Measurements from ENCODE around the gene LARGE1.
"Not testable (repeated sequence)": the region's sequence is repeated elsewhere in the genome, so short reads cannot be mapped to it uniquely, and the experiment has no call there.

The LARGE1 gene

DNA sequence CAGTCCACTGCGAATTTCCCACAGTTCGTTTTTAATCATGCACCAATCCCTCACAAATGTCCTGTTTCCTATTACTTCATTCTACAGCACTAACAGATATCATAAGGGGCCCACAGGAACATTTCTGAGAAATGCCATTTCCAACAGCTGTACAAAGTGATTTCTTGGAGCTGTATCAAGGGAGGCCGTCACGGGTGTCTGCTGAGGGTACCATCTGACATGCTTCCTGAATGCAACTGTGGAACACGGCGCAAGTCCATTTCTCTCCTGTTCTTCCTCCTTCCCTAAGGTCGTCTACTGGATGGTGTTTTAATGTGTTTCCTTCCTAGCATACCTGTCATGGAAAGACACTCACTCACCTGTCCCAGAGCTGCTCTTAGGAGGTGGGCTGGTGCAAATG lies 320.7 kb downstream of the LARGE1 start:
- no peak for DNase-seq (ENCODE audit: low read depth in 2 of 2)

DNA sequence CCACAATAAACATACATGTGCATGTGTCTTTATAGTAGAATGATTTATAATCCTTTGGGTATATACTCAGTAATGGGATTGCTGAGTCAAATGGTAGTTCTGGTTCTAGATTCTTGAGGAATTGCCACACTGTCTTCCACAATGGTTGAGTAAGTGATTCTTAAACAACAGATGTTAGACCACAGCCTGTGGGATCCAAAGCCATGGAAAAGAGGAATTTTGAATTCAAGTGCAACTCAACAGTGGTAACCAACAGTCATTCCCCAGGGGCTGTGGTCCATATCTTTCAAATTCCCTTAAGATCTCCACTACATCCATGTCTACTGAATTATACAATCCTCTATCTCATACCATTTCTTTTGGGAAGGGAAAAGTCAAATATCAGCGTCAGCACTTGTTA lies 321.5 kb downstream of the LARGE1 start:
- no peak for DNase-seq (ENCODE audit: low read depth in 2 of 2)

DNA sequence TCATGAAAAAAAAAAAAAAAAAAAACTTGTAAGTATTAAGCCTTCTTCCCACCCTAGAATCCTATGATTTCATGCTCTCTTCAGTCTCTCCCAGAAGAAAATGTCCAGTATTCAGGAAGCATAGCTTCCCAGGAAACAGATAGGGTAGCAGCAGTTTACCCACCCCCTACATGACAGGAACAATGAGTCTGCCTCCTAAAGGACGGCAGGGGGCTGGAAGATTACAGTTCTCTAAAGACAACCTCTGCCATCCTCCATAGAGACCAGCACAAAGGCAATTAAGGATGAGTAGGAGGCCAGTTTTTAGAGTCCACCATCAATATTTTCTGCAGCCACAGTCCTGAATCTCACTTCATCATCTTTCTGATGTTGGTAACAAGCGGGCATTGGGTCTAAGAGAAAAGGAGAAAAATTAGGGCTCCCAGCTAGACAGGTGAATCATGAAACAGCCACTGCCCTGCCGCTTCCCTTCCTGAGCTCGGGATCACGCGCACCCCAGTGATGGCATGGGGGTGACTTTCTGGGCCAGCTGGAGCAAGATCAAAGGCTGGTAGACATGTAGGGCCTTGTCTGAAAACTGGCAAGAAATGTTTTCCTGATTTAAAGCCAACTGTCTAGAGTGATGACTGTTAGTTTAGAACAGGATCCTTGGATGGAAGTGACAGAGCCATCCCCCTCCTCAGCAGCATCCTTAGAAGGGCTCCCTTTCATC lies 322.8 kb downstream of the LARGE1 start:
- no peak for DNase-seq (ENCODE audit: low read depth in 2 of 2)

DNA sequence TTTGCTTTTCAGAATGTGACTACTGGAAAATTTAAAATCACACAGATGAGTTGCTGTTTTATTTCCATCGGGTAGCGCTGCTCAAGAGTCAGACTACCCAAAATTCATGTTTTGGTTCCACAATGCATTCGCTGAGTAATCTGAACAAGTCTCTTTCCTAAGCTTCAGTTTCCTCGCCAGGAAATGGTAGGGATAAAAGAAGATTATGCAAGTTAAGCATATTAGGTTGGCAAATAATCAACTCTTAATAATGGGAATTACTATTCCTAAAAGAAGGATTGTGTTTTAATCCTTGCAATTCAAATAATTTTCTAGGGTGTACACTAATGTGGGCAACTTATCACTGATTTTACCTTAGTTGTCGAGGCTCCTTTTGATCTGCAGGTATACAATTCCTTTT lies 326.5 kb downstream of the LARGE1 start:
- no peak for DNase-seq (ENCODE audit: low read depth in 2 of 2)

DNA sequence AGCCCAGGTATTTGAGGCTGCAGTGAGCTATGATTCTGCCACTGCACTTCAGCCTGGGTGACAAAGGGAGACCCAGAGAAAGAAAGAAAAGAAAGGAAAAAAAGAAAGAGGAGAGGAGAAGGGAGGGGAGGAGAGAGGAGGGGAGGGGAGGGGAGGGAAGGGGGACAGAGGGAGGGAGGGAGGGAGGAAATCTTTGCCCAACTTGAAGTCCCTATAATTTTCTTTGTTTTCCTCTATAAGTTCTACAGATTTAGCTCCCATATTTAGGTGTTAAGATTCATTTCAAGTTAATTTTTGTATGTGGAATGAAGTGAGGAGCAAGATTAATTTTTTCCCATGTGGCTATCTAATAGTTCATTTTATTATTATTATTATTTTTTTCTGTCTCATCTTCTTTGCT lies 328.3 kb downstream of the LARGE1 start:
- no peak for DNase-seq (ENCODE audit: low read depth in 2 of 2)

DNA sequence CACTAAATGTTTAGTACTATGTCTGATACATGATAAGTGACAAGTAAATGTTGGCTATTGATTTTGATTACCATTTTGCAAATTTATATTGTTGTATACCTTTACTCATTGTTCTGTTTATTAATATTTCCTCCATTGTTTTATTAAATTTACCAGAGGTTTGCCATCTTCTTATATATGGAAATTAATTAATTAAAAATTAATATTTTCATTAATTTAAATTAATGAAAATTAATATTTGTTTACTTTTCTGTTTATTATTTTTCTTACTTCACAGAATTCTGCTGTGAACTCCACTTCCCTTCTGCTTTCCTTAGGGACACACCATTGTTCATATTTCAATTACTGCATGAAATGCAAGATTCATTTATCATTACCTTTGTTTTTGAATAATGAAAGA lies 331.0 kb downstream of the LARGE1 start:
- no peak for DNase-seq (ENCODE audit: low read depth in 2 of 2)

DNA sequence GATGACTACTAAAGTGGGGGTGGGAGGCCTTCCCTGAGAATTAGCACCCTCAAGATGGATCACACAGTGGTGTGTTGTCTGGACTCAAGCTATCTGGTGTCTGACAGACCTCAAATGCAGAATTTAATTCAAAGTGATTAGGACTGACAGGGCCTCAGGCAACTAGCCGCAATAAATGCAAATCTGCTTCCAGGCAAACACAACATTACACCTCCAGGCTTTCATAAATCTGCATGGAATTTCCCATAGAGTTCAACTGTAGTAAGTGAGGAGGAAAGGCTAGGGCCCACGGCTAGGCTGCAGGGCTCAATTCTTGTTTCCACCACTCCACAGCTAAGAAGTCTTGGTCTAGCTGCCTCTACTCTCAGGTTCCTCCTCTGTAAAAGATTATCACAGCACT lies 331.4 kb downstream of the LARGE1 start:
- no peak for DNase-seq (ENCODE audit: low read depth in 2 of 2)

DNA sequence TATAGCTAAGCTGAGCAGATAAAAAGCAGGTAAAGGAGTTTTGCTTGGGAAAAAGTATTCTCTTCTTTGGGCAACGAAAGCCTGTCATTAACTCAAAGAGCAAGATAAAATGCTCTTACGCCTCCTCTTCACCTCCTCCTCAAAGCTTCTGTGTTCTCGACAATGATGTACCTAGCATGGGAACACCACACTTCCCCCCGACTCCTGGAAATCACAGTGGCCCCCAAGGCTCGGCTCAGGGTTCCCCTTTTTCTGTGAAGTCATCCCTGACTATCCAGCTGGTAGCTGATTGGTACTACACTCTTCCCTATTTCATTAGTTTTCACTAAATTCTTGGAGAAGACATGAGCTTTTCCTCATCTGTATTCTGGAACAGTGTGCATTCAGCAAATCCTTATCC lies 336.1 kb downstream of the LARGE1 start:
- DNase-seq (ENCODE audit: low read depth in 2 of 2): no peak

DNA sequence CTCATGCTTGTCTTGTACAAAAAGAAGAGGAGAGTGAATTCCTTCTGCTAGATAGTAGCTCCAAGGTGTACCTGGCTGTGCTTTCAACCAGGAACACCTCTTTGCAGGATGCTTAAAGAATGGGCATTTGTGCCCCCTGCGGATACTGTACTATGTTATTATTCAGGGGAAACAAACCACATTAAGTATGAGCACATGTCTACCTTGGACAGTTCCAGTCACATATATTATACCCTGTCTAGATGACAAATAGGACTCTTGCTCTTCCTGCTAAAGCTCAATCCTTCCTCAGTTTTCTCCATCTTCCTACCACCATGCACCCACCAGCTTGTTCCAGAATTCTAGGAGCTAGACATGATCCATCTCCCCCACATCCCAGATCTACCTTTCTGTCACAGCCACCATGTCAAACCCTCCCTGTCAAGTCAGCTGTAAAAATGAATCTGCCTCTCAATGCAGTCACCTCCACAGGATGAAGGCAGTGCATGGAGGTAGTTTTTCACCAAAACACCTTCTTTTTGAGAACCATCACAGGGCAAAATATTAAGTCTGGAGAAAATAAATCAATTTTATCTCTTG lies 337.4 kb downstream of the LARGE1 start:
- no peak for DNase-seq (ENCODE audit: low read depth in 2 of 2)

DNA sequence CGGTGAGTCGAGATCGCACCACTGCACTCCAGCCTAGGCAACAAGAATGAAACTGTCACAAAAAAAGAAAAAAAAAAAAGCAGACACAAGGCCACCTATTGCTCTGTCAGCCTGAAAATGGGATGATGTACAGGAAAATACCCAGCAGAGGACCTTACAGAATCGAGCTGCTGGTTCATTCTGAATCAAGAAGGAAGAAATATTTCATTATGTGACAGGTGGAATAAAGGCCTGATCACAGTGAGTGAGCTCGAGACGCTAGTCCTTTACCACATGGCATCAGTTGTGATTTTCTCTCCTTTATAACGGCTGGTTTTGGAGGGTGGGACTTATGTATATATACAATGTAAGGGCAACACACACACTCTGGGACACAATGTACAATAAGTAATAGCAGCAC lies 340.0 kb downstream of the LARGE1 start:
- DNase-seq (ENCODE audit: low read depth in 2 of 2): no peak

DNA sequence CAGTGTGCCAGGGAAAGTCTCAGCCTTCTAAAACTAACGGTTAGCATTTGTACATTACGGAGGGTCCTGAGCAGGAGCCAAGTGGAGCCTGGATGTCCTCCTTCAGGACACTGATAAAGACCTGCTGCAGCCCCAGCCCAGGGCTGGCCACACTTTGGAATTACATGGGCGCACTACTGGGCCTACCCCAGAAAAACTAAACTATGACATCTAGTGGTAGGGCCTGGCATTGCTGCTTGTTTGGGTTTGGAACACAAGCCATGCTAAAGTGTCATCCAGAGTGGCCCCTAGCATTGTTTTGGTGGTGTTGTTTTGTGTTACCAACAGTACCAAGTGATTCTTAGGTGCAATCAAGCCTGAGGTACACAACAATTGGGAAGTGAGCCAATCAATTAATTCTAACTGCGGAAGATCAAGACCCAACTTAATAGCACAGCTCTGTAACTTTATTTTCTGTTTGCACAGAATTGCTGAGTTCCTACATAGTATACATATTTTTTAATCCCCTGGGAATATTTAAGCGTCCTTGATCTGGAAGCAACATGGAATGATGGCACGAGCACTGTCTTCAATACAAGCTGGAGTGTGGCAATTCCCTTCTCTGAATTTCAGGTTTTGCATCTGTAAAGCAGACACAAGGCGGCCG lies 340.7 kb downstream of the LARGE1 start:
- no peak for DNase-seq (ENCODE audit: low read depth in 2 of 2)

DNA sequence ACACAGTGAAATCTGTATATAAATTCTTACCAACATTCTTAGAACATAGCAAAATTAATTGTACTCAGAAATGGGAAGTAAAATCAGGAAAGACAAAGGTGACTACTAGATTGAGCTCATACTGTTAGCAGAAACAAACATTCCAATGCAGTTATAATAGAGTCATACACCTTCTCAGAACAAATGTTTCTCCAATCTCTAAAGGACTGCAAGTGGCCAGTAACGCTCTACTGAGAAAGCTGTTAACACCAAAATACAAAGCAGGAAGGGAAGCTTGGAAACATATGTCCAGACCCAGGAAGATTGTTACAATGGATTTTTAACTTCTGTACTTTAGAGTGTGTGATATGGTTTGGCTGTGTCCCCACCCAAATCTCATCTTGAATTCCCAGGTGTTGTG lies 341.5 kb downstream of the LARGE1 start:
- DNase-seq (ENCODE audit: low read depth in 2 of 2): no peak

DNA sequence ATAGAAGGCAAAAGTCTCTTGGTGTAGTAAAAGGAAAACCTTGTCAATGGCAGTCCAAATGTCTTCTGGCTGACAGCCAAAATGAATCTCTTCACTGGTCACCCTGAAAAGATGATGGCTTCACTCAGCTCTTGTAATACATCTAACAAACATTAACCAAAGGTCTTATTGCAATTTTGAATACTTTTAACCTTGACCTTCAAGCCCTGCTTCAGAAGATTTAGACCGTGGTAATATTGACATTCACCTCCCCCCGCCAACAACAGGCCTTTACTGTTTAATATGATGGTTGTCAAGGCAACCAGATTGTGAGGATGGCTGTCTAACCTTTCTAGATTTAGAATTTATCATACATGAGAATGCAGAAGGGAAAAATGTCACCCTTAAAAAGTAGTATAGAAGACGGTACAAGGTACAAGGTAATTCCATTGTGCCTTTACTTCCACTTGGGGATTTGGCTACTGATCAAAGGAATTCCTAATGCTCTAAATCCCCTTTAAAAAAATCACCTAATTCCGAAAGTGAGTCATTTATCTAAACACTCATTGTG lies 342.3 kb downstream of the LARGE1 start:
- DNase-seq (ENCODE audit: low read depth in 2 of 2): no peak

DNA sequence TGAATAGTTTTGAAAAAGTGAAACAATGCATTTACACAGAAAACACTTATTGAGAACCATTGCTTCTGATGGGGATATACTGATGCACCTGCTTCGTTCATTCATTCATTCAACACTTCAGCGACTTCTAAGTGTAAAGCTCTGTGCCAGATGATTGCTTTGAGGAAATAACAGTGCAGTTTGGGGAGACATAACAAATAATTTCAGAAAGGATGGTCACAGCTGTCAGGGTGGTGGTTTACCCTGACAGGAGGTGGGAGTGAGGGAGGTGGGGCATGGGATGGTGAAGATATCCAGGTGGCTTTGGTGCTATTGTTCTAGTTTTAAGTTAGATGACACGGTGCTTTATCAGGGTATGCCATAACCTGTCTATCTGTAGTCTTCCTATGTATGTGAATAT lies 344.1 kb downstream of the LARGE1 start:
- DNase-seq (ENCODE audit: low read depth in 2 of 2): no peak

DNA sequence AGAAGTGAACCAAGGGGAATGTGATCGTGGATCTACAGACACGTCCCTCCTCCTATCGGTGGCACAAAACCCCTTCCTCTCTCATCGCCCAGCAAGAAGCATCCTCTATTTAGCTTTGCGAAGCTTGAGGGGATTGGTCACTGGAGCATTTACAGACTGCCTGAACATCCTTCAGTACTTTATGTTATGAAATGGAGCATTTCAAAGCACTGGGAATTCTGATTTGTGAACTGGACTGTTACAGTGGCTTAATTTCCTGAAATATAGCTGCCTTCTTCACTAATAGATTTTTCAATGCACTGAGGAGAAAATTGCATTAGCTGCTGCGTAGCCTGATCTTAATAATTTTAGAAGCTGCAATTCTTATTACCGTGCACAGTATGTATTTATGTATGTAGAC lies 344.5 kb downstream of the LARGE1 start:
- DNase-seq (ENCODE audit: low read depth in 2 of 2): no peak

DNA sequence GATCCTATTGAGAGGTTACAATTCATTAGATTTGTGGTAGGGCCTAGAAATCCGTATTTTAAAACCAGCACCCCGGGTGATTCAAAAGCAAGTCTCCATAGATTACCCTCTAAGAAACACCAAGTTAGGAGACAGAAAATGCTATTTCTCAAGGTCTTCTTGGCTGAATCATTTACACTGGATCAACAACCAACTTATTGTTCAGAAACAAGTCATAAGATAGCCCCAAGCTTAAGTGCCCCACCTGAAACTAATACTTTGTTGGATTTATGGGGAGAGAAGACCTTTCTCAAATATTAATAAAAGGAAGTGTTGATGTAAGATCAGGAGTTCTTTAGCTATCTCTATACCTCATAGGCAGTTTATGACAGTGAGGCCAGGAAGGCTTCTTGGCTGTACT lies 345.2 kb downstream of the LARGE1 start:
- no peak for DNase-seq (ENCODE audit: low read depth in 2 of 2)

DNA sequence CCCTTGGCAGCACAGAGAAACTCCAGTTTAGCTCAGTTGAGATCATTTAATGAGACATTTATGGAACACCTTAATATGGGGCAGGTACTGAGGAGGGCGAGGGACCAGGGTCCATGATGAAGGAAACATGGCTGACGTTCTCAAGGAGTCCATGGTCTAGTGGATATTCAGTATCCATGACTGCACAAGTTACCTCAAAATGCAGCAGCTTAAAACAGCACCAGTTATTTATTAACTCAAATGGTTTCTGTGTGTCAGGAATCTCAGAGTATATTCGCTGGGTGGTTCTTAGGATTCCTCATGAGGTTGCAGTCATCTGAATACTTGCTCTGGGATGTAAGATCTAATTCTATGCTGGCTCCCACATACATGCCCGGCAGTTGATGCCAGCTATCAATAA lies 346.8 kb downstream of the LARGE1 start:
- DNase-seq (ENCODE audit: low read depth in 2 of 2): no peak

DNA sequence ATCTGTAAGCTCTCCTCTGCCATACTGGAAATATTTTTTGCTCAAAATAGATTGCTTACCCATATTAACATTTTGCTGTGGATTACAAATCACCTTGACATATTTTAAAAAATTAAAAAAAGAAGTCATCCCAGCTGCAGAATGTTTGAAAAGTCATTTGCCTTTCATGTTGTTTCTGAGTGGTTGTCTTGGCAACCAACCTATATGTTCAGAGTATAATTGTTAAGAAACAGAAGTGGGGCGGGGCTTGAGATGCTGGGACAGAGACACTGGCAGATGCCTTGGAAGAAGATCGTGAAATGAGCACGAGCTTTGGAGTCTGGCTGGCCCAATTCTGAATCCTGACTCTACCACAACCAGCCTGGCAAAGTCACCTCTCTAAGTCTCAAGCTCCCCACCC lies 348.2 kb downstream of the LARGE1 start:
- DNase-seq (ENCODE audit: low read depth in 2 of 2): no peak

DNA sequence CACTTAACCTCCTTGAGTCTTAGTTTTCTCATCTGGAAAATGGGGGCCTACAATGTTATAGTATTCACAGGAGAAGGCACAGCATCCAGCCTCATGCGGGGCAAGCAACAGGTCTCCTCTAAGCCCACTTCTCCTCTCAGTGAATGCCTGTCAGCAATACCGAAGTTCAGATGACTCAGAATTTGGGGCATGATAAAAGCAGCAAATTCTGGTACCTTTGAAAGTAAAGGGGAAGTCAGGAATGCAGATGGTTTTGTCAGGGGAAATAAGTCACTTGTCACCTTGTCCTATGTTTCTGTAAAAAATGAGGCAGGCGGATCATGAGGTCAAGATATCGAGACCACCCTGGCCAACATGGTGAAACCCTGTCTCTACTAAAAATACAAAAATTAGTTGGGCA lies 350.2 kb downstream of the LARGE1 start:
- no peak for DNase-seq (ENCODE audit: low read depth in 2 of 2)

DNA sequence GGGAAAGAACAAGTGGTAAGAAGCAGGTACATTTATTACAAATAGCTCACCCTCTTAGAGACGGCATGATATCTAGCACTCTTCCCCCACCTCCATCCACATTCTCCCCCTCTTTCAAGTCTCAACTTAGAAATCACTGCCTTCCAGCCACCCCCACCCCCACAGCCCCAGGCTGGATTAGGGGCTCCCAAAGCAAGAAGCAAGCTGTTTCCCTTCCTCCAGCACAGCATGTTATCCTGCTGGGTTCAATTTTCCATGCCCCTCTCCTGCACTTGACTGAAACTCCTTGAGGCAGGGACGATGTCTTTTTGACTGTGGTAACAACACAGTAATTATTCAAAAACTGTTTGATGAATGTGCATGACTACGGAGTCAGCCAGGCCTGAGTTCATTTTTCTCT lies 350.7 kb downstream of the LARGE1 start:
- no peak for DNase-seq (ENCODE audit: low read depth in 2 of 2)

DNA sequence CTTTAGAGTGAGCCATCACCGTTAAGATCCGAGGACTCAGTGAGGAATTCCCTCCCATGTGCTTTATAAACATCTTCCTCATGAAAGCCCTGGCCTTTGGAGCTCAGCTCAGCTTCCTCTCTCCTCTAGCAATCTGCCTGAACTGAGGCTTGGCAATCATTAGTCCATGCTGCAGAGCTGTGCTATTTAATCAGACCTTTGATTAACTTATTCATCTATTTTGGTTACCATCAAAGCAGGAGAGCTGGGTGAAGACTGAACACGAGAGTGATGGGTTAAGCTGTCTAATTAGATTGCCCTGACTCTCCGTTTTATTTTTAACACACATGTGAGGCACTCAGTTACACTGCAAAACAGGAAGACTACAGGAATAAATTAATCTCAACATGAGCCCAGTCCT lies 351.3 kb downstream of the LARGE1 start:
- DNase-seq (ENCODE audit: low read depth in 2 of 2): no peak

DNA sequence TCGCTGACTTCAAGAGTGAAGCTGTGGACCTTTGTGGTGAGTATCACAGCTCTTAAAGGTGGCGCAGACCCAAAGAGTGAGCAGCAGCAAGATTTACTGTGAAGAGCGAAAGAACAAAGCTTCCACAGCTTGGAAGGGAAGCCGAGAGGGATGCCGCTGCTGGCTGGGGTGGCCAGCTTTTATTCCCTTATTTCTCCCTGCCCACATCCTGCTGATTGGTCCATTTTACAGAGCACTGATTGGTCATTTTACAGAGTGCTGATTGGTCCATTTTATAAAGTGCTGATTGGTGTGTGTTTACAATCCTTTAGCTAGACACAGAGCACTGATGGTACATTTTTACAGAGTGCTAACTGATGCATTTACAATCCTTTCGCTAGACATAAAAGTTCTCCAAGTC lies 353.8 kb downstream of the LARGE1 start:
- DNase-seq (ENCODE audit: low read depth in 2 of 2): not testable (repeated sequence)

DNA sequence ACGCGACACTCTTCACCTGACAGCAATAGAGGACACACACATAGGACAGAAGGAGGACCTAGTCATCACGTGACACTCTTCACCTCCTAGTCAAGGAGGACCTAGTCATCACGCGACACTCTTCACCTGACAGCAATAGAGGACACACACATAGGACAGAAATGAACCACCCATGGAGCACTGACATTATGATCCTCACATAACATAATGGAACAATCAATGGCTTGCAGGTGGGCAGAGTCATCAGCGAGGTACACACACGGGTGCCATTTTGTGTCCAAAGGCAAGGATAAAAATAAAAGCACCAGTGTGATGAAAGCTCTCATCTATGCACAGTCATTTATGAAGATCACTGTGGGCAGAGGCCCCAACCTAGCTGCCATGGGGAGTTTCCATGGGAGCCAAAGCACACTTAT lies 354.7 kb downstream of the LARGE1 start:
- no peak for DNase-seq (ENCODE audit: low read depth in 2 of 2)
